ENCODE measurements around the gene PRKCZ.

The PRKCZ gene

DNA sequence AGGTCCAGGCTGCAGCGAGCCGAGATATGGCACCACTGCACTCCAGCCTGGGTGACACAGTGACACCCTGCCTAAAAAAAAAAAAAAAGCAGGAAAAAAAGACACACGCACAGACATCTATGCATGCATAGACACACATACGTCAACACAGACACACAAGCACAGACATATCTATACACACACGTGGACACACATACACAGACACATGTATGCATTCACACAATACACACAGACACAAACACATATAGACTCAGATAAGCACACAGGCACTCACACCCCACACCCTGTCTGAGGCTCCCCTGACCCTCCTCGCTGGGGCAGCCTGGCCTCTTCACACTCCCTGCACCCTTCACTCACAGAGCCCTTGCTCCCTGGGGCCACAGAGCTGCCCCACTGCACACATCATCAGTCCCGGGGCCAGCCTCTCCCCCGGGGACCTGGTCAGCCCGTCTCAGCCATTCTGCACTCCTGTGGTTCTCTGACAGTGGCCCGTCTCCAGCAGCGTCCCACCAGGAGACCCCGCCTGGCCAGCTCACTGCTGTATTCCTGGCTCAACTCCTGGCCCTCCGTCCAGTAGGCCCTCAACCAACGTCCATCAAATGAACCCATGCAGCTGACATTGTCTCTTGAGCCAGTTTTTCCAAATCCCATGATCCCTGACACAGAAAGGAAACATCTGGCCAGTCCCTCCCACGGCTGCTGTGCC is 4.6 kb upstream of the PRKCZ start:
- DNase-seq (ENCODE audit: low read depth): no peak

DNA sequence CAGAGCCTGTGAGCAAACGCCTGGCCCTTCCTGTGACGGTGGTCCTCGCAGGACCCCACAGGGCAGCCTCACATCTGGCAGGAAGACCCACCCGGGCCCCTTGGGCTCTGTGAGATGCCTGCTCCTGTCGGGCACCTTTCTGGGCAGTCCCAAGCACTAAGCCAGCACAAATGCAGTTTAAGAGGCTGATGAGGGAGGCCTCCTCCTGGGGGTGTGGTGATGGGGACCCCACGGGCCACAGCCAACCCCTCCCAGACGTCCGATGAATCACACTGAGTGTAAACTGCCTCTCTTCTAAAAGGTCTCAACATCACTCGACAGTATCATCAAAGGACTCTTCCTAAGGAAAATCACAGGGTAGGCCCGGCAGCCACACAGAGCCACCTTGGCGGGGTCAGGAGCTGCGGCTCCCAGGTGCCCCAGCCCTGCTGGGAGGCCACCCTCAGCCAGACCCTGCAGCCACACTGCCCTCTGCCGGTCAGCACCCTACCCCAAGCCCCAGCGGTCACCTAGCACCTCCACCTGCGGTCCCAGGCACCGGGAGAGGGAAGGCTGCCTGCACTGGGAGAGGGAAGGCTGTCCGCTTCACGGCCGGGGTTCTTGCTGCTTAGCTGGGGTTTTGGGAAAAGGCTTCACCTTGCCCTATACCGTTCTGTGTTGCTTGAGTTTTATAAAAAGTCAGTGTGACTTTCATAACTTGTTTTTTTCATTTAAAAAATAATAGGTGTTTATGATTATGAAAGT is 3.9 kb upstream of the PRKCZ start:
- no peak for DNase-seq (ENCODE audit: low read depth)

DNA sequence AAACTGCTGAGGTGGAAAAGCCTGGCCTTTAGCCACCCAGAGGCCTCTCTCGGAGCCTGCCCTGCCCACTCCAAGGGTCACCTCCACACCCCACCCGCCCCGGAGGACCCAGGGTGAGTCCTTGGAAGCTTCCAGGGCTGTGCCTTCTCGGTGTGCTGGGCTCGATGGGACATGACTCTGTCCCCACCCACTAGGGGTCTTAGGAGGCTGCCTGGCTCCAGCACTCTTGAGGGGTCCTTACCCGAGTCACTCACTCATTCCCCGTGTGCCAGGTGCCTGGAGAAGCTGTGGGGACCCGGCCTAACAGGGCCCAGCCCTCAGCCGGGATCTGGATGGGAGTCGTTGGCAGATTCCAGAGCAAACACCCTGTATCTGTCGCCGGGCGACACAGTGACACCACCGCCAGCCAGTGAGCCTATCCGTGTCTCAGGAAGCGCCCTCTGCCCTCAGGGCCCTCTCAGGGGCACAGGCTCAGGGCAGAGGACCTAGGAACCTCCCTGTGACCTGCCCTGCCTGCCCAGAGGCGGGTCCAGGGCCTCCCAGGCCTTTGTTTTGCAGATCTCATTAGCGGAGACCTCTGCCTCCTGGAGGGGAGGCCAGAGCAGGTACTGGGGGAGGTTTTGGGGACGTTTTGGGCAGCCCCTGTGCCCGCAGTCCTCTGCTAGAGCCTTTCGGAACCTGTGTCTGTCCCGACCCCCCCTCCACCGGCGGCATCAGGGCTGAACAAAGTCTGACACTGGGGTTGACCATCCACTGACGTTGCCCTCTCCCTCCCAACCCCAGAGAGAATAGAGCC is 3.1 kb upstream of the PRKCZ start:
- DNase-seq (ENCODE audit: low read depth): no peak

DNA sequence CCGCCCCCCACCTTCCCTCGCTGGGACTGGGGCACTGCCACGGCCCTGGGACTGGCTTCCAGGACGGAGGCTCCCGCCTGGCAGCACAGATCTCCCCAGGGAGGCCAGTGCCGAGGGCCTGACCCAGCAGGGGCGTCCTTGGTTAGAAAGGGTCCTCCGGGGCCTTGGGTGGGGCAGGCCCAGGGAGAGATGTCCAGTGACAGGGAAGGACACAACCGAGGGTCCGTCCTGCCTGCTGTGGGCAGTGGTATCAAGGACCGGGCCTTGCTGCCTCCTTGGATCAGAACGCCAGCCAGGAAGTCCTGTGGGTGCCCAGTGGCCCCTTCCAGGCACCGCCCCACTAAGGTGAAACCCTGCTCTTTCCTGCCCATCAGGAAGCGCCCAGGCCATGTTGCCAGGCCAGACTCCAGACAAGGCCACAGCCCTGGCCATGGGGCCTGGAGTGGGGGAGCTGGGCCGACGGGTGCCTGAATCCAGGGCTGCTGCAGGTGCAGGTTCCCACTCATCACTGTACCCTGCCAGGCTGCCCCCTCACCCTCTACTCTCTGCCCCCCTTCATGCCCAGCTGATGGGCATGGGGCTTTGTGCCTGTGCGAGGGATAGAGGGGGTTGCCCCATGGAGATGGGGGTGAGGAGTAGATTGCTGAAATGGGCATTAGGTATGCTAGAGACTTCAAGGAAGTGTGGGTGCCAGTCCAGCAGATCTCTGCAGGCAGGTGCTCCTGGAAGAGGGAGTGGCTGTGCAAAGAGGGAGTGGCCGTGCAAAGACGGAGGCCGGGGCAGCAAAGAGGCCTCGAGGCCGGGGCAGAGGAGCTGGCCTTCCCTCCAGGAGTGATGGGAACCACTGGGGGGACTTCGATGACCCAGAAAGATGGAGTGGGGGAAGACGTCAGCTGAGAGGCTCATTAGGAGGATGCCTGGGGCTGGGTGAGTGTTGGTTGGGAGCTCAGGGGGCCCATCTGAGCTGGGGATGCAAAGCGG is 2.2 kb upstream of the PRKCZ start:
- no peak for DNase-seq (ENCODE audit: low read depth)

DNA sequence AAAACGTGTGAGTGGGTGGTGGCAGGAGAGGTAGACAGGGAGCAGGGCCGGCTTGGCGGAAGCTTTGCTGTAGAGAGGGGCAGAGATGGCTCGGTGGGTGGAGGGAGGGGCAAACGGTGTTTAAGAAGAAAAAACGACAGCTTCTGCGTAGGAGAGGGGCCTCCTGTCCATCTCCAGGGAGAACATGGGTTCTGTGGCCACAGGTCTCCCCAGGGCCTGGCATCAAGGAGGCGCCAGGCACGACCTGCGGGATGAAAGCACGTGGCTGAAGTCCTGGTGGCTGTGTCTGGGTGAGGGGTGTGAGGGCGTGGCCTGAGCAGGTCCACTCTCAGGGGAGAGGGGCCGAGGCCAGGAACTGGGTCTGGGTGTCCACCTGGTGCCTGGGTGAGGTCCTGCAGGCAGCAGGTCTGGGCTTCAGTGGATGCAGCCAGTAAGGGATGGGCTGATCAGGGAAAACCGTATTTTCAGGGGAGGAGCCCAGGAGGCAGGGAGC is 940 bp upstream of the PRKCZ start:
- no peak for DNase-seq (ENCODE audit: low read depth)

DNA sequence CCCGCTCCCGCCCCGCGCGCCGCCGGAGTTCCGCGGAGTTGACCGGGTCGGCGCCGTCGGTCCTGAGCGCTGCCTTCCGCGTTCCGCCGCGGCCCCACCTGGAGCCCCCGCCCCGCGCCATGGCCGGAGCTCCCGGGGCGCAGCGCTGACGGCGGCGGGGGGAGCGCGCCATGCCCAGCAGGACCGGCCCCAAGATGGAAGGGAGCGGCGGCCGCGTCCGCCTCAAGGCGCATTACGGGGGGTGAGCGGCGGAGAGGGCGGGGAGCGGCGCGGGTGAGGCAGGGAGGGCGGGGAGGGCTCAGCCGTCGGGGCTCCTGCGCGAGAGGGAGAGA is 216 bp downstream of the PRKCZ start:
- peak; percentile 48 for DNase-seq (ENCODE audit: low read depth)

DNA sequence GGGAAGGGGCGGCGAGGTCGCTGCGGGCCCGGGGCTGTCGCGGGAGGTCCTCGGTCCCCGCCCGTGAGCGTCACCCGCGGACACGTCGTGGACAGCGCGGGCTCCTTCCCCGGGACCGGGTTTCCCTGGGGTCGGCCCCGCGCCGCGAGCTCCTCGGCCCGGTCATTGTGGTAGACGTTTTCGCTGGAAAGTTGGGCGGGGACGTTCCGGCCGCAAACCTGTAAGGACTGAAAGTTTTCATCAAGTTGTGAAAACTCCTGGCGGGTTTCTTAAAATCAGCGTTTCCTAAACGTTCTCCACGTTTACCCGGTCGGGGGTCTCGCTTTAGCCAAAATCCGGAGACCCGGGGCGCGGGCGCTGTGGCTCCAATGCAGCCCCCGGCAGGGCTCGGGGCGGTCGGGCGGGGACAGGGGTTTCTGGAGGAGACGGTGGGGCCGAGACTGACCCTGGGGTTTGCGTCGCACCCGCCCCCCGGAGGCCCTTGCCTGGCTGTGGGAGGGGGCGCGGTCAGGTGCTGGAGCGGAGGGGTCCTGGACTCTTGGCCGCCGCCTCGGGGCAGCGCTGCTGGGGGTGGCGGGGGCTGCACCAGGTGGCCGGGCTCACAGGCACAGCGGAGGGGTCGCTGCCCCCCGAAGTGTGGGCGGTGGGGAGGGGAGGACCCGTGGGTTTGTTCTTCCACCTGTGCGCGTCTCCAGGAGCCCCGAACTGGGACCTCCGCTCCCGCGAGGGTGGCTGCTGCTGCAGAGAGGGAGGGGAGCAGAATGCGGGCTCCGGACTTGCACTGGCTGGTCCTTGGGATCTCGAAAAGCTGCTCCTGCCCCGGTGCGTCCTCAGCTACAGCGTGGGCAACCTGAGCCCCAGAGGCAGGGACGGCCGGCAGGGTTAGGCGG is 827 bp downstream of the PRKCZ start:
- DNase-seq (ENCODE audit: low read depth): no peak

DNA sequence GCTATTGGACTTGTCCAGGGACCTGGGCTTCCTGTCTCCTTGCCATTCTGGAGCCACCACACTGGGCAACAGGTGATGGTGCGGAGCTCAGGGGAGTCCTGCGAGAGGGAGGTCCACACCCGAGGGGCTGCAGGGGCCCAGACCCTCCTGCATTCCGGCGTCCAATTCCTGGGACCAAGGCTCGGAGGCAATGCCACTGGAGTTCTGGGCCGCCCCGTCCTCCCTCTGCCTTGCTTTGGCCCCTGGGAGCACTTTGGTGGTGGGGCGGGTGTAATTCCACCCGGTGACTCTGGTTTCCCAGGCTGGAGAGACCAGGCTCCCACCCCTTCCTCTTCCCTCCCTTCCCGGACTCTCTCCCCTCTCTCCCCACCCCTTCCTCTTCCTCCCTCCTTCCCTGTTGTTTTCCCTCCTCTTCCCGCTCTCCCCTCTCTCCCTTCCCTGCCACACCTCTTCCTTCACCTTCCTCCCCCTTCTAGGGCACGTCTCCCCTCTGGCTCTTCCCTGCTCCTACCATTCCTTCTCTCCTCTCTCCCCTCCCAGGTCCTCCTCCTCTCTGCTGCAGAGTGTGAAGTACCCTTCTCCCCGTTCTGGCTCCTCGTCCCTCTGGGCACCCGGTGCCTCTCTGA is 2.0 kb downstream of the PRKCZ start:
- DNase-seq (ENCODE audit: low read depth): no peak

DNA sequence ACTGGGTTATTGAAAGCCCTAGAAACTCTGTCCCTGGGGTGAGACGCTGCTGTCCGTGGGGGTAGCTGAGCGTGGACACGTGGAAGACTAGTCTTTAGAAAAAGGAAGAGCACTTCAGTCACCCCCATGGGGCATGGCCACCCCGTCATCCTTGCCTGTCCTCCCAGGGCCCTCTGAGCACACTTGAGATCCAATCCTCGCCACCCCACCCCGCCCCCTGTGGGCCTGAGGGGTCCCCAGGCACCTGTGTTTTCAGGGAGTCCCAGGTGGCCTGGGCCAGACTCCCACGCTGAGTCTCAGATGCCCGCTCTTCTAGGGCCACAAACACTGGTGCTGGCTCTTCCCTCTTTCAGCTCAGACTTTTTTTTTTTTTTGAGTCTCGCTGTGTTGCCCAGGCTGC is 2.5 kb downstream of the PRKCZ start:
- DNase-seq (ENCODE audit: low read depth): no peak

DNA sequence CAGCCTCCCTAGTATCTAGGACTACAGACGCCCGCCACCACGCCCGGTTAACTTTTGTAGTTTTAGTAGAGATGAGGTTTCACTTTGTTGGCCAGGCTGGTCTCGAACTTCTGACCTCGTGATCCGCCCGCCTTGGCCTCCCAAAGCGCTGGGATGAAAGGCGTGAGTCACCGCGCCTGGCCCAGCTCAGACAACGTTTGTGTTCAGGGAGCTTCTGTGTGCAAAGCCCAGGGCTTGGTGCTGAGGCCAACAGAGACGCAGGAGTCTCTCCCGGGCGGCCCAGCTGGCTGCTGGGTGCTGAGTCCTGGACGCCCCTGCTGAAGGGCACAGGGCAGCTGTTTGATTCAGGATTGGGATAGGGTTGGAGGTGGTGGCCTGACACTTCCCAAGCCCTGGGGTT is 3.0 kb downstream of the PRKCZ start:
- DNase-seq (ENCODE audit: low read depth): no peak

DNA sequence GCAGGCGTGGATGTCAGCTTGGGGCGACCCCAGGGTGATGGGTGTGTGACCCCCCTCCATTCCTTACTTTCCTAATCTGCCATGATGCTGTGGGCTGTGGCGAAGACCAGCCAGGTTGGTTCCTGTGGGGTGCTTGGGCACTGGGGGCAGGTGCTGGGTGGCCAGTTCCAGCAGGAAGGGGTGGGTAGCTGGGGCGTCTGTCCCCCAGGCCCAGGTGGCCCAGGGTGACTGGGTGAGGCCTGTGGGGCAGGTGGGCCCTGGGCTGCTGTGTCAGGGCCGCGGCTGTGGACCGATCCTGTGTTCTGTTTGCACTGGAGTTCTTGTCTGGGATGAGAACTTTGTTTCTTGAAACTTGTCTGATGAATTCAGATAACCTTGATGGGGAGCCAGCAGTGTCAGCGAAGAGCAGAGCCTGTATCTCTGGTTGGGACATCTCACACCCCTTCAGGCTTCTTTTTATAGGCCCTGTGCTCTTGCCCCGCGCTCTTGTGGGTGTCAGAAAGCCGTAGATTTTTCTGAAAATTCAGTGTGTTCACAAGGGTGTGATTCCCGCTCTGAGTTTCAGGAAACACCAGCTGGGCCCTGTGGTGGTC is 3.7 kb downstream of the PRKCZ start:
- DNase-seq (ENCODE audit: low read depth): no peak

DNA sequence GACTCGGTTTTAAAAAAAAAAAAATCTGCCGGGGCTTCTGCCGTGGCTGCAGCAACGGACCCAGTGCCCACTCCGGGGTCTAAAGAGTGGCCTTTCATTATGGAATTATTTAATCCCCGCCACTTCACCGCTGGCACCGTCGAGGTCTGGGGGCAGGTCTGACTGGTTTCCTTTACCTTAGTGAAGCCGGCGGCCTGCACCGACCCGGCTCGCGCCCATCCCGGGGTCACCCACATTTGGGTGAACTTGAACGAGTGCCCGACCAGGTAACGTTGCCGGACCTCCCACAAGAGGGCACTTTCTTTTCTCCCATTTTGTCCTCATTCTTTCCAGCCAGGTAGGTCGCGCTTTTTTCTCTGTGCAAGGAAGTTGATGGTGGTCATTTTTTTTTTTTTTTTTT is 4.3 kb downstream of the PRKCZ start:
- no peak for DNase-seq (ENCODE audit: low read depth)

DNA sequence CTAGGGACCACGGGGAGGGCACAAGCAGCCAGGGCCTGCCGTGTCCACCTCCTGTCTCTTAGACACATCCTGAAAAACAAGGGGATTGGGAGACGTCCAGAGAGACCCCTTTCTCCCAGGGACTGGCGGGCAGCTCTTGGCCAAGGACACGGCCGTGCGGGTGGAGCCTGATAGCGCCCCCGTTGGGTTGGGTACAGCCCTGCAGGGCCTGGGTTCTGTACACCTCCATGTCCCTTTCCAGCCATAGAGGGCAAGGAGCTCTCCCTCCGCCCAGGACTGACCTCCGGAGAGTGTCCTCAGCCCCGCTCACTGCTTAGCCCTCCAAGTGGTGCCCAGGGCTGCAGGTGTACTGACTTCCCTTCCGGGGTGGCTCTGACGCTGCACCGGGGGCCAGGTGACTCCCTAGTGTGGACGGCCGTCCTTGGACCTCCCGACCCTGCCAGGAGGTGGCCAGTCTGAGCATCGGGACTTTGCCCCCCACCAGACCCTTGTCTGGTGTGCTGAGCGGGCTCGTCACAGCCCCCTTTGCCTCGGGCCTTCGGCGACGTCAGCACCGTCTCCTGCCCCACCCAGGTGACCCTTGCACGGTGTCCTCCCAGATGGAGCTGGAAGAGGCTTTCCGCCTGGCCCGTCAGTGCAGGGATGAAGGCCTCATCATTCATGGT is 5.8 kb downstream of the PRKCZ start:
- DNase-seq (ENCODE audit: low read depth): no peak

DNA sequence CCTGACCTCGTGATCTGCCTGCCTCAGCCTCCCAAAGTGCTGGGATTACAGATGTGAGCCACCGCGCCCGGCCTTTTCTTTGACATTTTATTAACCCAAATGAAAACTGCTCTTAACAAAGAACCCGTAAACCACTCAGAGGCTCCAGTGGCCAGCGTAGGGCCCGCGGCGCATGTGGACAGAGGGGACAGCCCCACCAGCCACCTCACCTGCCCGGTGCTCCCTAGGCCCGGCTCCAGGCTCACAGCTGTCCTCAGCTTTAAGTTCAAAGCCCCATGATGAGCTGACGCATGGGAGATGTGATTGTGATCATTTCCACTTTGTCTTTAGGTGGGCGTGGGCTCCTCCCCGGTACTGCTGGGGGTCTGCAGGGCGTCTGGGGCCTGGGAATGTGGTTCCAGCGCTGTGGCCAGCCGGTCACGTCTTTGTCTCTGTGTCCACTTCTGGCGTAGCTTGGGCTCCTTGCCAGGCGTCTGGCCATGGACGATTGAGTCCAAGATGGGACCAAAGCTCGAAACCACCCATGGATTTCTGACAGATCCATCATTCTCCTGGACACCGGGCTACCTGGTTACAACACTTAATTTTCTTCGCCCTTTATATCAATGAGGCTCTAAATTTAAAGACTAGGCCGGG is 6.9 kb downstream of the PRKCZ start:
- no peak for DNase-seq (ENCODE audit: low read depth)

DNA sequence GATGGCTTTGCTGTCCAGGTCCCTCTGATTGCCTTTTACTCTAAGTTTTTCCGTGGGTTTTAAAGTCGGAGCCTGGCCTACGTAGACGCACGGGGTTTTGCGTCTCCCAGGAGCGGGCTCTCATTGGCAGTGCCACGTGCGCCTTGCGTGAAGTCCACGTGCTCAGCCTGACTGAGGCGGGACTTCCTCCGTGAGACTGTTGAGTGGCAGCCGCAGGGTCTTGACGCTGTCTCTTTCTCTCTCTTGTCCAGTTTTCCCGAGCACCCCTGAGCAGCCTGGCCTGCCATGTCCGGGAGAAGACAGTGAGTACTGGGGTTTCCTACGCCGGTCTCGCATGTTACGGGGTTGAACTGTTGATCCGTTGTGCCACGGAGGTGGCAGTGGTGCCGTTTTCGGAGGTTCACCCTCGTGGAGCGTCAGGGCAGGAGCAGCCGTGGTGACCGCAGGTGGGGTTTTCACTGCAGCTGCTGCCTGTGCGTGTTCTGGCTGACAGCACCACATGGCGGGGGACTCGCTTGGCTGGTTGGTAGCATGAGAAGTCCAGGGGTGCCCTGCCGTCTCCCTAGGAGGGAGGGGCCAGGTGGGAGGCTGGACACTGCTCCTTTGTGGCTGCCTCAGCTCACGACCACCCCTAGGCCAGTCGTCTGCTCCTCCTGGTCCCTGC is 9.2 kb downstream of the PRKCZ start:
- no peak for DNase-seq (ENCODE audit: low read depth)

DNA sequence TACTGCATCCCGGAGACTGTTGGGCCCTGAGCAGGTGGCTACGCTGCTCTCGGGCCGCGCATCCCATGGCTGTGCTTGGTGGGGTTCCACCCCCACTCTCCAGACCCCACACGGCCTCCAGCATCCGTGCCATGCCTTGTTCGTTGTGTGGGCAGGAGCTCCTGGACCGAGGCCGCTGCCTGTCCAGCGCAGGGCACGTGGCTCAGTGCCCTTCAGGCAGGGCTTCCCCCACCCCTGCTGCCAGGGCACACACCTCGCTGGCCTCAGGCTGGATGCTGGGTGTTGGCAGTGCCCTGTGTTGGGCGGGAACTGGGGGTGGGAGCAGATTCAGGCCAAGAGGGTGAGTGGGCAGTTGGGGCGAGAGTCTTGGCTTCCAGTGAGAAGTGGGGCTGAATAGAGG is 9.9 kb downstream of the PRKCZ start:
- no peak for DNase-seq (ENCODE audit: low read depth)

DNA sequence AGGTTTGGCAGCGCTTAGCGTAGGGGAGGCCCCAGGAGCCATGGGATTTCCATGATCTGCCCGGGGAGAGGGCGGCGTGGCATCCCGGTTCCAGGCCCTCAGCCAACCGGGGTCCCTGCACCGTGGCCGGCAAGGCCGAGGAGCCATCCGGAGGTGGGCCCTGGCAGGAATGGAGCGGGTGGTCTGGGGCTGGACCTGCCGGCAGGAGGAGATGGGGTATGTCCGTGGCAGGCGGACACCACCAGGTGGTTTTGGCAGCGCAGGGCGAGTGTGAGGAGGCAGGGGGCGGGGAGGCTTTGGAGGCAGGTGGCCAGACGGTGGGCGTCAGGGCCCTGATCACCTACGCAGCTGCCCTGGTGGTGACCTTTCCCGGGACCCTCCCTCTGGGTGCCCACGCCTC is 10.3 kb downstream of the PRKCZ start:
- DNase-seq (ENCODE audit: low read depth): no peak

DNA sequence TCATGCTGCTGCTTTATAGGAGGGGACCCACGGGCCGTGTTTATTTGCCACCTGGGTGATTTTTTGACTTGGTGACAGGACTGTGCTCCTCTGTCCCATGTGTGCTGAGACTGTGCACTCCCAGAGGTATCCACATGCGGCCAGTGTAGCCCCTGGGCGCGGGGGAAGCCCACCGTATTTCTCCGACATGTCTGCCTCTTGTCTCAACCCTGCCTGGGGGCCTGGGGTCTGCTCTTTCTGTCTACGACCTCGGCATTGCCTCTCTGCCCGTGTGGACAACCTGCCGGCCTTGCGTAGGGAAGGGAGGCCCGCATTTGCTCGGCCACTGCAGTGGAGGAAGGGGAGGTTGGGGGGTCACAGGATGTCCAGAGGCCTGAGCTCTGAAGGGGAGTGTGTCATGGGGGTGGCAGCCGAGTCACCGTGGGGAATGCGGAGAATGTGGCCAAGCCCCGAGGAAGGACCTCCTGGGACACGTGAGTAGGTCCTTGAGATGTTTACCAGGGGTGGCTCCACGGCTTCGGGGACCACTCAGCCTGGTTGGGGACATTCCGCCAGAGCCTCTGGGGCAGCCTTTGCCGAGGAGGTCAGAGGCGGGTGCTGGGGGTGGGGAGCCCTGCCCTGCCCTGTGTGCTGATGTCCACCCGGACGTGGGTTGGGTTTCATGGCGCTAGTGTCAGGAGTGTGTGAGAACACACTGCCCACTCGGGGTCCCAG is 11.0 kb downstream of the PRKCZ start:
- DNase-seq (ENCODE audit: low read depth): no peak
